ENCODE measurements around the gene MTUS2.

DNA sequence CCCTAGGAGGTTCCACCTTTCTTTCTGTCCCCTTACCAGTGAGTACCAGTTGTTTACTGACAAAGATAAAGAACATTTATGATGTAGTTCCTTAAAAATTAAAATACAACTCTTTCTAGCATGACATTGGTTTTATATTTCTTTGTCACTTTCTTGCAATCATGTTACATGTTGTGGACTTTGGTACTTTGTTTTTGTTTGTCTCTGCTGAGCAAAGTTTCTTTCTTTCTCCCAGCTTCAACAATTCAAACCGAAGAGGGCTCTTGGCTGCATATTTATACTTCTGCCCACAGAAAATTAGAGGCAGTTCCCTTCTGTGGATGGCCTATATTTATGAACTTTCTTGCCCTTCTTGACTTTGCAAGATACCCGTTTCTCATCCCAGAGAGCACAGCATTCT is 201.2 kb downstream of the MTUS2 start:
- TF ChIP-seq, protein P1, sequence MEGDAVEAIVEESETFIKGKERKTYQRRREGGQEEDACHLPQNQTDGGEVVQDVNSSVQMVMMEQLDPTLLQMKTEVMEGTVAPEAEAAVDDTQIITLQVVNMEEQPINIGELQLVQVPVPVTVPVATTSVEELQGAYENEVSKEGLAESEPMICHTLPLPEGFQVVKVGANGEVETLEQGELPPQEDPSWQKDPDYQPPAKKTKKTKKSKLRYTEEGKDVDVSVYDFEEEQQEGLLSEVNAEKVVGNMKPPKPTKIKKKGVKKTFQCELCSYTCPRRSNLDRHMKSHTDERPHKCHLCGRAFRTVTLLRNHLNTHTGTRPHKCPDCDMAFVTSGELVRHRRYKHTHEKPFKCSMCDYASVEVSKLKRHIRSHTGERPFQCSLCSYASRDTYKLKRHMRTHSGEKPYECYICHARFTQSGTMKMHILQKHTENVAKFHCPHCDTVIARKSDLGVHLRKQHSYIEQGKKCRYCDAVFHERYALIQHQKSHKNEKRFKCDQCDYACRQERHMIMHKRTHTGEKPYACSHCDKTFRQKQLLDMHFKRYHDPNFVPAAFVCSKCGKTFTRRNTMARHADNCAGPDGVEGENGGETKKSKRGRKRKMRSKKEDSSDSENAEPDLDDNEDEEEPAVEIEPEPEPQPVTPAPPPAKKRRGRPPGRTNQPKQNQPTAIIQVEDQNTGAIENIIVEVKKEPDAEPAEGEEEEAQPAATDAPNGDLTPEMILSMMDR (conservative IDR thresholded peaks at IDR 0.05 in 1 of 2, IDR thresholded peaks at IDR 0.05 in 1 of 2; ENCODE audit: low read depth in 1 of 2, low read length in 2 of 2) = no peak
- TF ChIP-seq EZH2 (IDR thresholded peaks at IDR 0.05; ENCODE audit: low read length, missing control alignments) = no peak
